ENCODE measurements around the gene MAP3K3.

Gene MAP3K3

GRCh38 chr17:63694950-63695773 is 72.9 kb downstream of the MAP3K3 start:
- DNase-seq: no peak

- no peak for DNase-seq
Observed at GRCh38 chr17:63695889-63696288, 73.7 kb downstream of the MAP3K3 start.

- DNase-seq: no peak
Observed at GRCh38 chr17:63696381-63696961, 74.3 kb downstream of the MAP3K3 start.

GRCh38 chr17:63697341-63698286 is 75.4 kb downstream of the MAP3K3 start:
- no peak for DNase-seq

- no peak for DNase-seq
Observed at GRCh38 chr17:63698381-63698885, 76.2 kb downstream of the MAP3K3 start.

- DNase-seq: no peak
Observed at GRCh38 chr17:63698886-63699637, 76.8 kb downstream of the MAP3K3 start.

GRCh38 chr17:63699638-63700527 is 77.7 kb downstream of the MAP3K3 start, which contains the start of gene LIMD2:
LIMD2 (minus strand) TSS chr17:63700125; CDS start chr17:63699298, 827 bp downstream.
- DNase-seq: peak; percentile 75

DNA sequence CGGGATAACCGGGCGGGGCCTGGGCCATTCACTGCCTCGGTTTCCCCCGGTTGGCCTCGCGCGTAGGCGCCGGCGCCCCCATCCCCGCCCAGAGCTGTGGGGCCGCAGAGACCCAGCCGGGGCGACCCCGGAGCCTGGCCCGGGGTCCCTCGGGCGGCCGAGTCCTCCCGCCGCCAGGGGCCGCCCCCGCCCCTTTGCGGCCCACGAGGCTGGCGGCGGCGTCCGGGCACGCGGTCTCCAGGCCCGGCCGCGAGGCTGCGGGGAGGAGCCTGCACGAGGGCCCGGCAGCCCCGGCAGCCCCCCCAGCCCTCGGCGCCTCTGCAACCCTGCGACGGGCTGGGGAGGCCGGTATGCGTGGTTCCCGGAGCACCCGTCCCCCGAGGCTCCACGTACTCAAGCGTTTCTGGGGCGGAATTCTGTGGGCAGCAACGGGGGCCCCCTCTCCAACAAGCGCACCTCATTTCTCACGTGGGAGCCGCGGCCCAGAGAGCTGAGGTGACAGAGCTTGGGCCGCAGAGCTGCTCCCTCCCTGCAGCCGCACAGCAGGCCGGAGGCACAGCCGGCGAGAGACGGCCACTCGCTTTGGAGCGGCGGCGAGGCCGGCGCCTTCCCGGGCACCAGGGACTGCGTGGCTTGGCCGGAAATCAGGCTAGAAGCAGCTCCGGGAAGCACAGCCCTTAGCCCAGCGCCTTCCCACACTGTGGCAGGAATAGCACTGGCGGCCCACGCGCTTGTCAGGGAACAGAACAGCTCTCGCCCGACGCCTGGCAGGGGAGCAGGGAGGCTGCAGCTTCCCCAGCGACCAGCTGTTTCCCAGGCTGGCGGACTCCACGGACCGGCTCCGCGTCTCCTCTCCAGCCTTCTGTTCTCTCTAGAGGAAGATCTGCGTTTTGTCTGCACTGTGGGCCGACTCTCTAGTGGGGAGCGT is 78.6 kb downstream of the MAP3K3 start:
- DNase-seq: peak; percentile 49

DNA sequence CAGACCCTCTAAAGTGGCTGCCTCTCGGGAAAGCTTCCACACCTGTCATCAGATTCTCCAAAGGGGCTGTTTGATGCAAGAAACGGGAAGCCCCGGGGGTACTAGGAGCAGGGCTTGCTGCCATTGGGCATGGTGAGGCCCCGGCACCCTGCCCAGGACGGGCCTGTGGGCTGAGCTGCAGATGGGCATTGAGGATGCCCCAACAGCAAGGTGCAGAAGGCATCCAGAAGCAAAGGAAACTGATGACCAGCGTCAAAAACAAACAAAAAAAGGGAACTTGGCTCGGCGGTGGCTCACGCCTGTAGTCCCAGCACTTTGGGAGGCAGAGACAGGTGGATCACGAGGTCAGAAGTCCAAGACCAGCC is 79.2 kb downstream of the MAP3K3 start:
- no peak for DNase-seq

- DNase-seq: no peak
Observed at GRCh38 chr17:63701868-63702720, 79.9 kb downstream of the MAP3K3 start.

- no peak for DNase-seq
Observed at GRCh38 chr17:63702721-63703015, 80.5 kb downstream of the MAP3K3 start.

DNA sequence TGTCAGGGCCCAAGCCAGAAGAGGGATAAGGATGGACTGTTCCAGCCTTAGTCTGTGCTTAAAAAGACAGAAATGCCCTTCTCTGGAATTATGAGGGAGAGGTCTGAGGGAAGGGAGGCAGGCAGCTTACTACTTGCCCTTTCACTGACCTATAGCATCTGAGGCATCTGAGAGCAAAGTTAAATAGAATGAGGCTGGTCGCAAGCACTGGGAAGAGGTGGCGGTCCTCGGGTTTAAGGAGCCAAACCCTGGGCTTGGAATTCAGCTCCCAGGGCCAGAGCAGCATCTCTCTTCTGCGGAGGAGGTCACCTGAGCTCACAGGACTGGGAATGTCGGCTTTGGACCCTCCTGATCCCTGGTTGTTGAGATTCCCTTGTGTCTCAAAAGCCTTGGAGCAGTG is 80.8 kb downstream of the MAP3K3 start:
- no peak for DNase-seq

DNA sequence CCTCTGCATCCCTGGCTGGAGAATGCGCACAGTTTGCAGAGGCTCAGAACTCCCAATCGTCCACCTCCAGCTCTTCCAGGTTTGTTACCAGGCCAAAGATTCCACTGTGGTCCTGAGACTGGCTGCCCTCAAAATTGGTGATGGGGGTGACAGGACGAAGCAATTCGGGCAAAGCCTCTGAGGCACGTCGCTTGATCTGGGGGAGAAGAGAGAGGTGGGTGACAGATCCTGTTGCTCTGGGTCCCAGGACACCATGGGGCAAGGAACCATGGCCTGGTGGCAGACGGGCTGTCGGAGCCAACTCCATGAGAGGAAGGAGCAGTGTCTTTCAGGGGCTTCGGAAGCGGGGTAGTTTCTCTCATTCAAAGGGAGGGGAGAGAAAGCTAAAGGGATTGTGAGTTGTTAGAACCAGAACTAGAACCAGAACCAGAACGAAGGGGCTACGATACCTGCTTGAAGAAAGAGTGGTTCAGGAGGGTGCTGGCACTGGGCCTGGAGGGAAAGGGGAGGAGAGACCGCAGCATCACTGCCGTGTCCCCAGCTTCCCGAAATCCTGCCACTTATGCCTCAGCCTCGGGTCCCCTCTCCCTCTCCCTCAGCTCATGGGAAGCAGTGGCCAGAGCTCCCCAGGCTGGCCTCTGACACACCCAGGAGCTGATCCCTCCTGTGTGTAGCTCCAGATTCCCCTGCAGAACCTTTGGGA is 81.5 kb downstream of the MAP3K3 start:
- no peak for DNase-seq

- no peak for DNase-seq
Observed at GRCh38 chr17:63704259-63704576, 82.0 kb downstream of the MAP3K3 start.

GRCh38 chr17:63704836-63705235 is 82.6 kb downstream of the MAP3K3 start:
- DNase-seq: no peak

DNA sequence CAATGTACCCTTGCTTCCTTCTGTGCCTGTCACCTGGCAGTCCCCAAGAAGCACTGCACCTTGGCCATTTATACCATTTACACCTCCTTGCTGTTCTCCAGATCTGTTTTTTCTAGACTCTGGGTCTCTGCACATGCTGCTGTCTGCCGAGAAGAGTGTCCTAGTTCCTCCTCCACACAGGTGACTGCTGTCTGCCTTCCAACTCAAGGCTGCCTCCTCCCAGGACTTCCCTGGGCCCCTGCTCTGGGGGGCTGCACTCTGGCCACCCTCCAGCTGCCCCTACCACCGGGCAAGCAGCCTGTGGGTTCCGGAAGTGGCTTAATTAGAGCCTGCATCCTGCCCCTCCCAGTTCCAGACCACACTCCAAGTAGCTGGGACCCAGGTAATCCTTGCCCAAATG is 83.4 kb downstream of the MAP3K3 start:
- no peak for DNase-seq

DNA sequence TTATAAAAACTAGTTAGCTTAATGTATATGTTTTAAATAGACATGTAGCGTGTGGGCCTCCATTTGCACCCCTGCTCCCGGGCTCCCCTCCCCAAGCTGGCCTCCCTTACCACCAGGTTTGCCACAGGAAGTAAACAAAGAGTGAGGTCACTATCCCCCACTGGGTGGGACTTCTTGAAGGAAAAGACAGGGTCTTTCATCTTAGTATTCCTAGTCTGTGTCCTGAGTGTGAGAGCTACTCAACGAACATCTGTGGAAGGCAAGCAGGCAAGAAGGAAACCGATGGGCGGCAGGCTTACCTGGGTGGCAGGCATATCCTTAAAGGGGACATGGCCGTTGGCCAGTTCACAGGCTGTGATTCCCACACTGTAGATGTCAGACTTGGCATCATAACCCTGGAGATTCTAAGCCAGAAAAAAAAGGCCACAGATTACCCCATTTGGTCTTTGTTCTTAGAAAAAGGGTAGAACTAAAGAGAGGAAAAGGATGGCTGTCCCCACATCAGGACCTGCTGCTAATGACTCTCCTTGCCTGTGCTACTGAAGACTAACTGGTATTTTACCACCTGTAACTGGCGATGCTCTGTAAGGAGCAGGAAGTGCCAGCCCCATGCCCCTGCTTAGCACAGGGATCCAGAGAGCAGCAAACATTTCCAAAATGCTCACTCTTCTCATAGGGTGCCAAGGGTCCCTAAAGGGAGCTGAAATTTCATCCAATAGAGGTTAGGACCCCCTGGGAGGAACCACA is 84.3 kb downstream of the MAP3K3 start:
- DNase-seq: no peak

- DNase-seq: no peak
Observed at GRCh38 chr17:63707151-63707550, 84.9 kb downstream of the MAP3K3 start.
